T-helper 1 cell (primary cell): ENCODE results near the gene PREX1.

Experiments
- DNase-seq, 5 donors: peaks; one replicate each; pipeline ENCODE4 v3.0.0-alpha.2; 2012 to 2020

Gene PREX1

GRCh38 chr20:48678421-48678820, 149.4 kb downstream of the PREX1 start:
- no peak for DNase-seq

GRCh38 chr20:48676795-48677460, 150.9 kb downstream of the PREX1 start:
- no peak for DNase-seq

GRCh38 chr20:48676125-48676524, 151.7 kb downstream of the PREX1 start:
- DNase-seq, result no peak

- no peak for DNase-seq
Measured at GRCh38 chr20:48674461-48674860, 153.3 kb downstream of the PREX1 start.

GRCh38 chr20:48673507-48673906, 154.3 kb downstream of the PREX1 start:
- DNase-seq, result no peak

- DNase-seq, result no peak
Measured at GRCh38 chr20:48672324-48672723, 155.5 kb downstream of the PREX1 start.

GRCh38 chr20:48671141-48671540, 156.7 kb downstream of the PREX1 start:
- no peak for DNase-seq

- no peak for DNase-seq
Measured at GRCh38 chr20:48669946-48670605, 157.7 kb downstream of the PREX1 start.

- DNase-seq, result no peak
Measured at GRCh38 chr20:48668451-48668946, 159.3 kb downstream of the PREX1 start.

- DNase-seq, result no peak
Measured at GRCh38 chr20:48667889-48668413, 159.8 kb downstream of the PREX1 start.

GRCh38 chr20:48667481-48667880, 160.3 kb downstream of the PREX1 start:
- DNase-seq, result no peak

GRCh38 chr20:48665785-48666184, 162.0 kb downstream of the PREX1 start:
- no peak for DNase-seq

GRCh38 chr20:48662711-48663110, 165.1 kb downstream of the PREX1 start:
- no peak for DNase-seq

- DNase-seq, result no peak
Measured at GRCh38 chr20:48661575-48662455, 166.0 kb downstream of the PREX1 start.

GRCh38 chr20:48660788-48661187, 167.0 kb downstream of the PREX1 start:
- DNase-seq, result no peak

GRCh38 chr20:48659858-48660257, 167.9 kb downstream of the PREX1 start:
- DNase-seq, result no peak

GRCh38 chr20:48658505-48658904, 169.3 kb downstream of the PREX1 start:
- no peak for DNase-seq

GRCh38 chr20:48658198-48658476, 169.7 kb downstream of the PREX1 start:
- DNase-seq, result no peak

GRCh38 chr20:48657426-48658197, 170.2 kb downstream of the PREX1 start:
- DNase-seq, result peak in 4 of 5 donors; percentile 43 to 71 (median 55)

GRCh38 chr20:48656661-48657211, 171.1 kb downstream of the PREX1 start:
- no peak for DNase-seq

GRCh38 chr20:48656137-48656536, 171.7 kb downstream of the PREX1 start:
- DNase-seq, result no peak

GRCh38 chr20:48653706-48654051, 174.1 kb downstream of the PREX1 start:
- no peak for DNase-seq
